Naive B cell (primary cell): Measurements from ENCODE around the gene TBC1D22A. TPM values are rescaled to one million over a fixed set of nuclear protein-coding genes. Genes with fewer than 3 reads are reported as not detected.

Source experiments
- ATAC-seq, 2 donors: fragments of 150-1000 bp; cut with Tn5 transposase; 2 replicates each; pipeline ENCODE4 v1.10.0; 2021; ENCODE audit warnings: low read depth in 2 of 2, mild to moderate bottlenecking in 2 of 2, moderate library complexity in 2 of 2
- DNase-seq: peaks from one replicate; pipeline ENCODE4 v3.0.0; 2022
- H3K27ac Mint-ChIP-seq, 6 donors: one replicate each; pipeline ENCODE4 v1.8.0; 2020 to 2022; ENCODE audit warnings: mild to moderate bottlenecking in 6 of 6, mixed read lengths in 6 of 6, moderate library complexity in 5 of 6, inconsistent platforms in 2 of 6
- H3K27me3 Mint-ChIP-seq, 3 donors: one replicate each; pipeline ENCODE4 v1.8.0; 2021 to 2022; ENCODE audit warnings: mixed read lengths in 3 of 3, mild to moderate bottlenecking in 1 of 3
- H3K36me3 Mint-ChIP-seq, 2 donors: one replicate each; pipeline ENCODE4 v1.8.0; 2020 to 2022; ENCODE audit warnings: mixed read lengths in 2 of 2, inconsistent platforms in 1 of 2, mild to moderate bottlenecking in 1 of 2
- H3K4me1 Mint-ChIP-seq, 3 donors: one replicate each; pipeline ENCODE4 v1.8.0; 2020 to 2022; ENCODE audit warnings: mixed read lengths in 3 of 3, inconsistent platforms in 1 of 3, mild to moderate bottlenecking in 1 of 3, moderate library complexity in 1 of 3
- H3K4me3 Mint-ChIP-seq, 8 donors: one replicate each; pipeline ENCODE4 v1.8.0; 2020 to 2022; ENCODE audit warnings: mild to moderate bottlenecking in 8 of 8, mixed read lengths in 8 of 8, moderate library complexity in 8 of 8, inconsistent platforms in 2 of 8
- H3K9me3 Mint-ChIP-seq, 7 donors: one replicate each; pipeline ENCODE4 v1.8.0; 2020 to 2022; ENCODE audit warnings: mixed read lengths in 7 of 7, mild to moderate bottlenecking in 5 of 7, inconsistent platforms in 2 of 7, moderate library complexity in 1 of 7
- polyA plus RNA-seq, 6 donors: library from polyadenylated mRNA; unstranded; fragments of 300-500 nt; fragmentation: Illumina TruSeq; gene quantifications; one replicate each; pipeline ENCODE4 v1.2.3, GENCODE V29; 2021; ENCODE audit warnings: low read depth in 6 of 6

Gene TBC1D22A
- polyA plus RNA-seq, 6 donors from 2014 or later, result 47.2 to 74.5 (median 62.6) TPM

- no peaks in the 10 kb centered on the region for H3K27me3 Mint-ChIP-seq
- H3K4me3 Mint-ChIP-seq, result no peak overlapping the region
- no peaks in the 10 kb centered on the region for H3K9me3 Mint-ChIP-seq
- peak overlapping the region in 4 of 6 donors; percentile 11 to 52 (median 30) for H3K27ac Mint-ChIP-seq
- H3K36me3 Mint-ChIP-seq, result peaks cover 4 to 19% of the 10 kb centered on the region in 2 donors
- ATAC-seq, result no peak
- DNase-seq, result no peak
- peaks cover 41 to 59% (median 56%) of the 10 kb centered on the region in 3 donors for H3K4me1 Mint-ChIP-seq
Measured at GRCh38 chr22:46883092-46883910, 120.9 kb downstream of the TBC1D22A start.

GRCh38 chr22:46884365-46884764 lies 121.9 kb downstream of the TBC1D22A start:
- peaks cover 4 to 19% of the 10 kb centered on the region in 2 donors for H3K36me3 Mint-ChIP-seq
- H3K4me3 Mint-ChIP-seq, result no peak overlapping the region
- DNase-seq (no peak), ATAC-seq (no peak)
- peak overlapping the region in 1 of 6 donors; percentile 11 for H3K27ac Mint-ChIP-seq
- H3K4me1 Mint-ChIP-seq, result peaks cover 39 to 56% (median 51%) of the 10 kb centered on the region in 3 donors
- H3K9me3 Mint-ChIP-seq, result no peaks in the 10 kb centered on the region
- H3K27me3 Mint-ChIP-seq, result no peaks in the 10 kb centered on the region

- ATAC-seq, result no peak
- H3K36me3 Mint-ChIP-seq, result peaks cover 8 to 19% of the 10 kb centered on the region in 2 donors
- no peaks in the 10 kb centered on the region for H3K27me3 Mint-ChIP-seq
- H3K27ac Mint-ChIP-seq, result peak overlapping the region in 1 of 6 donors; percentile 76
- no peaks in the 10 kb centered on the region for H3K9me3 Mint-ChIP-seq
- H3K4me3 Mint-ChIP-seq, result no peak overlapping the region
- no peak for DNase-seq
- peaks cover 22 to 35% (median 33%) of the 10 kb centered on the region in 3 donors for H3K4me1 Mint-ChIP-seq
Measured at GRCh38 chr22:46887978-46888377, 125.5 kb downstream of the TBC1D22A start.

GRCh38 chr22:46890819-46891218 lies 128.4 kb downstream of the TBC1D22A start:
- peak overlapping the region in 1 of 6 donors; percentile 80 for H3K27ac Mint-ChIP-seq
- ATAC-seq (no peak), DNase-seq (no peak)
- no peaks in the 10 kb centered on the region for H3K27me3 Mint-ChIP-seq
- H3K9me3 Mint-ChIP-seq, result no peaks in the 10 kb centered on the region
- peaks cover 8 to 19% of the 10 kb centered on the region in 2 donors for H3K36me3 Mint-ChIP-seq
- H3K4me3 Mint-ChIP-seq, result no peak overlapping the region
- peaks cover 21 to 38% (median 23%) of the 10 kb centered on the region in 3 donors for H3K4me1 Mint-ChIP-seq

GRCh38 chr22:46891382-46891951 lies 129.0 kb downstream of the TBC1D22A start:
- Mint-ChIP-seq H3K4me1 (peaks cover 28 to 44% (median 30%) of the 10 kb centered on the region in 3 donors), H3K36me3 (peaks cover 15 to 24% of the 10 kb centered on the region in 2 donors), H3K4me3 (no peak overlapping the region), H3K9me3 (no peaks in the 10 kb centered on the region), H3K27me3 (no peaks in the 10 kb centered on the region), H3K27ac (peak overlapping the region in 1 of 6 donors; percentile 80)
- ATAC-seq (no peak), DNase-seq (no peak)

GRCh38 chr22:46892866-46893265 lies 130.4 kb downstream of the TBC1D22A start:
- Mint-ChIP-seq H3K27ac (peak overlapping the region in 1 of 6 donors; percentile 37), H3K9me3 (no peaks in the 10 kb centered on the region), H3K36me3 (peaks cover 19 to 29% of the 10 kb centered on the region in 2 donors), H3K4me3 (no peak overlapping the region), H3K27me3 (no peaks in the 10 kb centered on the region), H3K4me1 (peaks cover 34 to 52% (median 38%) of the 10 kb centered on the region in 3 donors)
- ATAC-seq (no peak), DNase-seq (no peak)

- H3K27me3 Mint-ChIP-seq, result no peaks in the 10 kb centered on the region
- ATAC-seq (no peak), DNase-seq (no peak)
- H3K27ac Mint-ChIP-seq, result peak overlapping the region in 3 of 6 donors; percentile 20 to 69 (median 68)
- peaks cover 19 to 29% of the 10 kb centered on the region in 2 donors for H3K36me3 Mint-ChIP-seq
- H3K9me3 Mint-ChIP-seq, result no peaks in the 10 kb centered on the region
- peaks cover 32 to 52% (median 37%) of the 10 kb centered on the region in 3 donors for H3K4me1 Mint-ChIP-seq
- no peak overlapping the region for H3K4me3 Mint-ChIP-seq
Measured at GRCh38 chr22:46893281-46894020, 131.0 kb downstream of the TBC1D22A start.

GRCh38 chr22:46894081-46894671 lies 131.7 kb downstream of the TBC1D22A start:
- Mint-ChIP-seq H3K36me3 (peaks cover 19 to 29% of the 10 kb centered on the region in 2 donors), H3K9me3 (no peaks in the 10 kb centered on the region), H3K27ac (peak overlapping the region in 2 of 6 donors; percentile 10 to 74), H3K27me3 (no peaks in the 10 kb centered on the region), H3K4me1 (peaks cover 31 to 52% (median 40%) of the 10 kb centered on the region in 3 donors), H3K4me3 (no peak overlapping the region)
- DNase-seq, result no peak
- no peak for ATAC-seq

- Mint-ChIP-seq H3K4me3 (peak overlapping the region in 1 of 8 donors; percentile 16), H3K9me3 (no peaks in the 10 kb centered on the region), H3K36me3 (peaks cover 19 to 29% of the 10 kb centered on the region in 2 donors), H3K27ac (peak overlapping the region in 4 of 6 donors; percentile 8 to 80 (median 52)), H3K27me3 (no peaks in the 10 kb centered on the region), H3K4me1 (peaks cover 28 to 52% (median 39%) of the 10 kb centered on the region in 3 donors)
- DNase-seq, result no peak
- no peak for ATAC-seq
Measured at GRCh38 chr22:46894851-46895640, 132.6 kb downstream of the TBC1D22A start.

GRCh38 chr22:46895753-46896152 lies 133.3 kb downstream of the TBC1D22A start:
- DNase-seq, result no peak
- H3K27me3 Mint-ChIP-seq, result no peaks in the 10 kb centered on the region
- no peaks in the 10 kb centered on the region for H3K9me3 Mint-ChIP-seq
- ATAC-seq, result peak in 1 of 2 donors; percentile 47
- H3K4me1 Mint-ChIP-seq, result peaks cover 34 to 52% (median 39%) of the 10 kb centered on the region in 3 donors
- H3K27ac Mint-ChIP-seq, result peak overlapping the region in 4 of 6 donors; percentile 16 to 93 (median 70)
- peaks cover 19 to 29% of the 10 kb centered on the region in 2 donors for H3K36me3 Mint-ChIP-seq
- peak overlapping the region in 2 of 8 donors; percentile 0 to 21 for H3K4me3 Mint-ChIP-seq

- ATAC-seq (peak in 1 of 2 donors; percentile 50), DNase-seq (no peak)
- Mint-ChIP-seq H3K4me3 (peak overlapping the region in 7 of 8 donors; percentile 0 to 41 (median 18)), H3K36me3 (peaks cover 19 to 29% of the 10 kb centered on the region in 2 donors), H3K9me3 (no peaks in the 10 kb centered on the region), H3K4me1 (peaks cover 34 to 53% (median 39%) of the 10 kb centered on the region in 3 donors), H3K27me3 (no peaks in the 10 kb centered on the region), H3K27ac (peak overlapping the region in 5 of 6 donors; percentile 2 to 94 (median 79))
Measured at GRCh38 chr22:46896166-46896565, 133.7 kb downstream of the TBC1D22A start.

GRCh38 chr22:46896568-46897245 lies 134.3 kb downstream of the TBC1D22A start:
- Mint-ChIP-seq H3K36me3 (peaks cover 19 to 26% of the 10 kb centered on the region in 2 donors), H3K27me3 (no peaks in the 10 kb centered on the region), H3K4me1 (peaks cover 38 to 56% (median 39%) of the 10 kb centered on the region in 3 donors), H3K4me3 (peak overlapping the region; percentile 9 to 51 (median 21)), H3K27ac (peak overlapping the region; percentile 4 to 94 (median 80)), H3K9me3 (no peaks in the 10 kb centered on the region)
- DNase-seq (peak; percentile 14), ATAC-seq (peak in 1 of 2 donors; percentile 69)
